Measurements from ENCODE around the gene TNNI3K.

TNNI3K gene

DNA sequence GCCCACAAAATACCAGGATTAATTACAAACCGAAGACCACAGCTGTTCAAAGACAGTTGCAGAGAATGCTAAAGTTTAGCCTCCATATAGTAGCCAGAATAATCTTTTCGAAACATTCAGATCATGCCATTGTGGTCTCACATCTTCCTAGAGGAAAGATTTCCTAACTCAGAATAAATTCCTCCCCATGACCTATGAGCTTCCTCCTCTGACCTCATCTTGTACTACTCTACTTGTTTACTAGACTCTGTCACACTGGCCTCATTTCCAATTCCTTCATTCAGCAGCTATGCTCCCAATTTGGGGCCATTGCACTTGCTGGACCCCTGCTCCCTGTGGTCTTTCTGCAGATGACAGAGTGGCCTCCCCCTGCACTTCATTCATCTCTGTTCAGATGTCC, 349.0 kb downstream of the TNNI3K start:
- H3K4me3 ChIP-seq (ENCODE audit: low read depth, low read length), result no peak overlapping the region
- POLR2A ChIA-PET, result no interaction called here
- TF ChIP-seq, protein P1, sequence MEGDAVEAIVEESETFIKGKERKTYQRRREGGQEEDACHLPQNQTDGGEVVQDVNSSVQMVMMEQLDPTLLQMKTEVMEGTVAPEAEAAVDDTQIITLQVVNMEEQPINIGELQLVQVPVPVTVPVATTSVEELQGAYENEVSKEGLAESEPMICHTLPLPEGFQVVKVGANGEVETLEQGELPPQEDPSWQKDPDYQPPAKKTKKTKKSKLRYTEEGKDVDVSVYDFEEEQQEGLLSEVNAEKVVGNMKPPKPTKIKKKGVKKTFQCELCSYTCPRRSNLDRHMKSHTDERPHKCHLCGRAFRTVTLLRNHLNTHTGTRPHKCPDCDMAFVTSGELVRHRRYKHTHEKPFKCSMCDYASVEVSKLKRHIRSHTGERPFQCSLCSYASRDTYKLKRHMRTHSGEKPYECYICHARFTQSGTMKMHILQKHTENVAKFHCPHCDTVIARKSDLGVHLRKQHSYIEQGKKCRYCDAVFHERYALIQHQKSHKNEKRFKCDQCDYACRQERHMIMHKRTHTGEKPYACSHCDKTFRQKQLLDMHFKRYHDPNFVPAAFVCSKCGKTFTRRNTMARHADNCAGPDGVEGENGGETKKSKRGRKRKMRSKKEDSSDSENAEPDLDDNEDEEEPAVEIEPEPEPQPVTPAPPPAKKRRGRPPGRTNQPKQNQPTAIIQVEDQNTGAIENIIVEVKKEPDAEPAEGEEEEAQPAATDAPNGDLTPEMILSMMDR (IDR thresholded peaks at IDR 0.05; ENCODE audit: insufficient read depth, low read length, missing control alignments), result no peak
- CTCF ChIA-PET, result no interaction called here
- DNase-seq (ENCODE audit: low read depth, low spot score), result no peak

DNA sequence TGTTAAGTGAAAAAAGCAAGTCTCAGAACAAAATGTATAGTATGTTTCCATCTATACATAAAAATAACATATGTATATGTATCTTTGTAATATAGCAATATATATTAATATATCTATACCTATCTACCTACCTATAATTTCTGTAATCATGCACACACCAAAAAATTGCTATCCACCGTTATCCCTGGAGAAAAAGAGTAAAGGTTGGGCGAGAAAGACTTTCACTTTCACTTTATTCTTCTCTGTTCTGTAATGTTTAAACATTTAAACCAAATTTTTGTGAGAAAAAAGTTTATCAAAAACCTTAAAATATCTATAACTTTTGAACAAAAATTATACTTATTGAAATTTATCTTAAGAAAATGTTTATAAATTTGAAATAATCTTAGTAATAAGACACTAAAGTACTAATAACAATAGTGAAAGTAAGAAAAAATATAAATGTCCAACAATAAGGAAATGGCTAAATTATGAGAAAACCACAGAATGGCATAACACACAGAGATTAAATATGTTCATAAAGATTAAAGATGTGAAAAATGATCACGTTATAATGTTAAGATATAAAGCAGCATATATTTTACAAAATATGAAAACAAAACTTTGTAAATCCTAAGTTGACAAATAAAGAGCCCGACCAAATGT, 351.2 kb downstream of the TNNI3K start:
- ChIA-PET POLR2A (no interaction called here), CTCF (no interaction called here)
- no peak overlapping the region for H3K4me3 ChIP-seq (ENCODE audit: low read depth, low read length)
- TF ChIP-seq, protein P1 (IDR thresholded peaks at IDR 0.05; ENCODE audit: insufficient read depth, low read length, missing control alignments), result no peak
- DNase-seq (ENCODE audit: low read depth, low spot score), result no peak

DNA sequence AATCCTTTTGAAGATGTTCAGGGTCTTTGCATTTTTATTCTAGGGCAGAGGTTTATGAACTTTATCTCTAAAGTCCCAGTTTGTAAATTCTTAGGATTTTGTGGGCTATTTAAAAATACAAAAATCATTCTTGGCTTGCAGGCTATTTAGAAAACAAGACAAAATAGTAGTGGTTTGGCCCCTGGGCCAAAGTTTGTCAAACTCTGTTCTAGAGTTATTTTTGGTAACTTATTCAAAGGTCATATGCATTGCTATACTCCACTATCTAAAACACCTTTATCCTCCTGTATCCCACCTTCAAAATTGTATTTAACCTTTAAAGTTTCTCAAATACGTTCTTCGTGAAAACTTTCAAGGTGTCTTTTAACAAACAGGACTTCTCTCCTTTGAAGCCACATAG, 352.7 kb downstream of the TNNI3K start:
- no peak overlapping the region for H3K4me3 ChIP-seq (ENCODE audit: low read depth, low read length)
- DNase-seq (ENCODE audit: low read depth, low spot score), result no peak
- TF ChIP-seq, protein P1 (IDR thresholded peaks at IDR 0.05; ENCODE audit: insufficient read depth, low read length, missing control alignments), result no peak
- ChIA-PET POLR2A (no interaction called here), CTCF (interaction anchor here (1.1 kb wide), 1 partner anchor 99 kb away, joined by 3 read pairs; no protein-coding TSS in a partner anchor)

DNA sequence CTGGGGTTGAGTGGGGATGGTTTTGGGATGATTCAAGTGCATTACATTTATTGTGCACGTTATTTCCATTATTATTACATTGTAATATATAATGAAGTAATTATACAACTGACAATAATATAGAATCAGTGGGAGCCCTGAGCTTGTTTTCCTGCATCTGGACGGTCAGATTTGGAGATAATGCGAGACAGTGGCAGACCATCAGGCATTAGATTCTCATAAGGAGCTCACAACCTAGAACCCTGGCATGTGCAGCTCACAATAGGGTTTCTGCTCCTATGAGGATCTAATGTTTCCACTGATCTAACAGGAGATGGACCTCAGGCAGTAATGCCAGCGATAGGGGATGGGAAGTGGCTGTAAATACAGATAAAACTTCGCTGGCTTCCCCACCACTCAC, 355.1 kb downstream of the TNNI3K start:
- TF ChIP-seq, protein P1 (IDR thresholded peaks at IDR 0.05; ENCODE audit: insufficient read depth, low read length, missing control alignments), result no peak
- no peak for DNase-seq (ENCODE audit: low read depth, low spot score)
- no peak overlapping the region for H3K4me3 ChIP-seq (ENCODE audit: low read depth, low read length)
- ChIA-PET CTCF (no interaction called here), POLR2A (no interaction called here)

DNA sequence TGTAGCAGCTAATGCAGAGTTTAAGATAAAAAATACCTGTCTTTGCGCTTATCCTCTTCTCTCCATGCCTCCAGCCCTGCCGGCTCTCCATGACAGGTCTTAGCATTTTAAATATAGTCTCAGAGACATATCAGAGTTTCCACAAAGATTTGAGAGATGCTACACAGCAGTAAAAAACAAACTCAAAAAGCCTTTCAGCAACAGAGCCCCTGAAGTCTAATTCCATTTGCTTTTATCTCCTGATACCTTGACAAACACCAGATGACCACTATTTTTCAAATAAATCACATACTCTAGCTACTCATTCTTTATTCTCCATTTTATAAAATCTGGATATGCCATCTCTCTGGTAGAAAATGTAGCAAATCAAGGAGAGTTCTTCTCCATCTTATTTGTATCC, 356.8 kb downstream of the TNNI3K start:
- CTCF ChIA-PET, result no interaction called here
- TF ChIP-seq, protein P1 (IDR thresholded peaks at IDR 0.05; ENCODE audit: insufficient read depth, low read length, missing control alignments), result no peak
- H3K4me3 ChIP-seq (ENCODE audit: low read depth, low read length), result no peak overlapping the region
- POLR2A ChIA-PET, result no interaction called here
- no peak for DNase-seq (ENCODE audit: low read depth, low spot score)

DNA sequence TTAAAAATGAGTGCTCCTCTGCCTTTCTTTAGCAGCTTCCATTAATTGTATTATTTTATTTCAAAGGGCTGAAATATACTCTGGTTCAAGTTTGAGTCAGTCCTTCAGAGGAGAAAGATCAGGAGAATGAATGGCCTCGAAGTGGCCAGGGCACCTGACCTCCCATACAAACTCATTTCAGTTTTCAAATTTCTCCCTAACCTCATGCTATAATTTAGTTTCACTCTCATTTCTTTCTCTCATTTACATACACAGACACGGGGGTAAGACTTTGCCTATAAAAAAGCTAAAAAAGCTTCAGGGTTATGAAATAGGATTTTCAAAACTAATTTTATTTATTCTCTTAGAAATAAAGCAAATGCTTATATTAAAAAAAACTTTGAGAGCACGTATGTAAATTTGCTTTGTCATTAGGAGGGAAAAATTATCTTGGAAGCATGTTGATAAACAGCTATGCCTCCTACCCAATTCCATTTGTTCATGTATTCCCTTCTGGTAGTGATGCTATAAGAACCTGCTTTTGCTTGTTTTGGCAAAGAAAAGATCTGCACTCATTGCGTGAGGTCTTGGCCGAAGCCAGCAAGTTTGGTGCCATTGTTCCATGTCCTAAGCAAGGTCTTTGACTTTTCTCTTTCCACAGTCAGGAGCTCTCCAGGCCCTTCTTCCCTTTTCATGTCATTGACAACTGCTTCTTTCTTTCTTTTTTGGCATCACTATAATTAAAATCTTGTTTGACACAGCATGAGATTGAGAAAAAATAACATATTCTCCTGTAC, 357.6 kb downstream of the TNNI3K start:
- ChIA-PET CTCF (no interaction called here), POLR2A (no interaction called here)
- no peak for DNase-seq (ENCODE audit: low read depth, low spot score)

More for the DNA sequence above, 357.6 kb downstream of the TNNI3K start:
- TF ChIP-seq, protein P1 (IDR thresholded peaks at IDR 0.05; ENCODE audit: insufficient read depth, low read length, missing control alignments), result no peak
- no peak overlapping the region for H3K4me3 ChIP-seq (ENCODE audit: low read depth, low read length)

All from AG04449 (cell line).